Left colon (tissue), 2 donors: ENCODE measurements around the gene OTOF. TPM values are rescaled to one million over a fixed set of nuclear protein-coding genes. Genes with fewer than 3 reads are reported as not detected.

Experiments
- ATAC-seq: fragments of 200-7000 bp; cut with Tn5 transposase; one replicate; pipeline ENCODE4 v1.9.1; 2020; ENCODE audit warnings: mild to moderate bottlenecking, moderate library complexity
- DNase-seq, 2 donors: peaks; one replicate each; pipeline ENCODE4 v3.0.0-alpha.2; 2020
- intact Hi-C, 2 donors: fragments of 100-400 bp; cut with DNase I in 1 of 2; cut with micrococcal nuclease in 1 of 2; formaldehyde crosslinking; loops; one replicate each; pipeline versions ENCODE4 v1.11.2 to v1.14.0; 2022; cut with DNase I, micrococcal nuclease
- total RNA-seq, 2 donors: library from RNA; stranded (reverse); fragmentation: NEBNext Ultra II Directional; extraction: Animal tissue kit (Norgen Biotek cat#: 25700); gene quantifications; one replicate each; pipeline ENCODE4 v1.2.1, GENCODE V29; 2021
- donor health status: DM: no; HTN: no; CAD: no.
- donor health status: DM: yes; HTN: yes; CAD: no.

Gene OTOF
- total RNA-seq, 2 donors from 2014 or later: not detected

DNA sequence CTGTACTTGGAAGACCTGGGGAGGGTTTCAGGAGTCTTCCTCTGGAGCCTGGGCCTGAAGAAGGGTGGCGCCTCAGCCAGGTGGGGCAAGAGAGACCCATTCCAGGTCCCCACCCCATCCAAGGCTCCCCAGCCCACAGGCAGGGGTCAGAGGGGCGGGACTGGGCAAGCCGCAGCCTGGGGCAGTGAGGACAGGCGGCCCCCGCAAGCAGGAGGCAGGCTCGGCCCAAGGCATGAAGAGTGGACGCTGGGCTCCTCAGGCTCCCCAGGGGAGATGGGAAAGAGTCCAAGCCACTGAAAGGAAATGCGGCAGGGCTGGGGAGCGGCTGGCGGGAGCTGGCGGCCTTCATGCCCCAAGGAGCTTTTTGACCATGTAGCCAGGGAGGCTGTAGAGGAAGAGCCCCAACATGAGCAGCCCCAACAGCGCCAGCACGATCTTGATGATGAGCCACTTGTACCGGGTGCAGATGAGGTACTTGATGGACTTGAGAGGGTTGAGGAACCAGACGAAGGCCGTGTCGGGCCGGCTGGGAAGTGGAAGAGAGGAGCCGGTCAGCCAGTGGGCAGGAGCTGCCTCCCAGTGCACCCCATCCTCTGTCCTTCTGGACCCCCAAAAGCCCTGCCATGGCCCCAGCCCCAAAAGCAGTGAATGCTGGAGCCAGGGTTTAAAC is 20.1 kb downstream of the OTOF start:
- DNase-seq (no peak), ATAC-seq (no peak)
- intact Hi-C loops: no loop called here

DNA sequence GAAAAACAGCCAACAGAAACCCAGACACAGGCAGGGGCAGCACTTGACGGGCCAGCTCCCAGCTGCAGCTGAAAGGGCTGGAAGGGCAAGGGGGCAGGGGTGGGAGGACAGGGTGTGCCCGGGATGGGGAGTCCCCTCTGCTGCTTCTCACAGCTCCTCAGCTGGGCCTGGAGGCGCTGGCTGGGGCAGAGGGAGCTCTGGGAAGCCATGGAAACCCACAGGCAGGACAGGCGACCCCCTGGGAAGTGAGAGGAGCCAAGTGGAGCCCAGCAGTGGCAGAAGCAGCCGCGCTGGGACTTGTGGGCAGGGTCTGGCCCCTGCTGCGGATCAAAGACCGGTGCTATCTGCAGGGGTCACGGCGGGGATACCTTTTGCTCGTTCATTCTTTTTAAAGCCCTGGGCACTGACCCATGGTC is 20.7 kb downstream of the OTOF start:
- DNase-seq: no peak
- intact Hi-C loops: no loop called here
- ATAC-seq: no peak

DNA sequence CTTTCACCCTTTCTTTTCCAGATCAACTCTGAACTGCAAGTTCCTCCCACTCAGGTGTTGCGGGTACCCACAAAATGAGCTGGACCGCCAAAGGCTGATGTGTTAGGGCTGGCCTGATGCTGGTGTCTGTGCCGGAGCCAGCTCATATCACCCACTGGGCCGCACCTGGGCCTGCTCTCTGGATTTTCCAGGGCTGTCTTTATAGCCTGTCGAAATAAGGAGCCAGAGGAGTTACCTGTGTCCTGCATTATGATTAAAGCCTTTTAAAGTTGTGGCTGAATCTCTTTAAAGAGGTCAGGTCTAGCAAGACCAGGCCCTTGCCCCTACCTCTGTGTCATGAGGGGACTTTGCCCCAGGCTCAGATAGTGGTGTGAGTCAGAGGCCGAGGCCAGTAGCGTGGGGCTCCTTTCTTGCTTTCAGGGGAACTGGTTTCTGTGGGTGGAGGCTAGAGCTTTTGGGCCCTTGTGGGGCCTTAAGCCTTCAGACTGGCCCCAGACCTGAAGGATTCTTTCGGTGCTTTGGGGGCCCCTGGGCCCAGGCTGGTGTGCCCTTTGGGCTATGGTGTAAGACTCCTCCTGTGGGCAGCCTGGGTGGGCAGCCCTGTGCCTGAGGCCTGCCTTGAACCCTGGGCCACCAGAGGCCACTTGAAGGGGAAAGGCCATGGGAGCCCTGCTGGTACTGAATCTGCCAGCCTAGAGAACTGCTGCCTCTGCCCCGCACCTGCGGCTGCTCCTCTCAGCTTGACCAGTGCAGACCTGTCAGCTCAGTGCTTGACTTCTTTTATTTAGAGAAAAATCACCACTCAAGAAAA is 21.3 kb downstream of the OTOF start:
- ATAC-seq (peak; percentile 81), DNase-seq (no peak)
- intact Hi-C loops: no loop called here

DNA sequence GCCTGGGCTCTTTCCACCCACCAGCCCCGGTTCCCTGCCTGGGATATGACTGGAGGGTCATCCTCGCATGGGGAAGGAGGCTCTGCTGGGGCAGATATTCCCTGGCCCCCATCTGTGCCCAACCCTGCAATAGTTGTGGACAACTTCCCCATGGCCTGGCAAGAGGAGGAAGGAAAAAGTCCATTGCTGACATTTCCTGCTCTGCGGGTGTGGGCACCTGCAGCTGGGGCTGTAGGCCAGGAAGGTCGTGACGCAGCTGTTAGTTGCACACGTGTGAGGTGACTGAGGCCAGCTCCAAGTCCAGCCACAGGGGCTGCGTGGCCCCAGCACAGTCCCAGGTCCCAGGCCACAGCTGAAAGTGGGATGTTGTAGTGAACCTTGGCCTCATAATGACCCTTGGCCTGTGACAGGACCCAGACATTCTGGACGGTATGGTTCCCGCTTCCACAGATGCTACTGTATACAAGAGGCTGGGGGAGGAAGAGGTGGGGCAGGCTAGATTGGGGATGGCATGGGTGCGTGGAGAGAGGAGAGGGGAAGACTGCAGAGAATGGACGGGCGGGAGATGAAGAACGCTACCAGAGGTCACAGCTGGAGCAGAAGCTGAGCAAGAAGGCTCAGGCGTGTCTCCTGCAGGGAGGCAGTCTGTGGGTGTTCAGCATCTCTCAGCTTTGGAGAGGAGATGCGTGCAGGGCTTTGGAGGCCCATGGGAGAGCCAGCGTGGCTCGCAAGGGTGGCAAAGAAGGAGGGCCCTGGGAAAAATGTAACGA is 22.1 kb downstream of the OTOF start:
- ATAC-seq (peak; percentile 89), DNase-seq (peak; percentile 32 to 44)
- intact Hi-C loops: no loop called here

DNA sequence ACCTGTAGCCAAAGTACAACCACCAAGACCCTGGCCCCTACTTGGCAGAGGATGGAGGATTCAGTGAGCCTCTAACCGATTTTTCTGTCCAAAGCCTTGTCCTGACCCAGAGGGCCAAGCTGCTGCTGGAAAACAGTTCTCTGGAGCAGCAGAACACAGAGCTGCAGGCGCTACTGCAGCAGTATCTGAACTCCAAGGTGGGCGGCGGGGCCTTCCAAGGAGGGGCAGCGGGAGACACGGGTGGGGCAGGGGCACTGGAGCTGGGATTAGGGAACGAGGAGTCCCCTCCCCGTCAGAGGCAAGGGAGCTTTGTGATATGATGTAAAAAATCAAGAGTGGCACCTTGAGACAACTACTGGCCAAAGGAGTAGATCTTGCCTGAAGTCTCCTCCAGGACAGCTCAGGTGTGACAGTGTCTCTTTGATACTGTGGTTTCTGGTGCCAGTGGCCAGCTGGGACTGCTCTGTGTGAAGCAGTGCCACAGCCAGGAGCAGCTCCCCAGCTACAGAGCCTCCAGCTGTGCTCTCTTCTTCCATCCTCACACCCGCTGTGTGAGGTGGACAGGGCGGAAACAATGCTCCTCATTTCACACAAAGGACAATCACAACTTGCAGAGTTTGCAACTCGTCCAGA is 22.8 kb downstream of the OTOF start:
- ATAC-seq: peak; percentile 10
- intact Hi-C loops: no loop called here
- no peak for DNase-seq

DNA sequence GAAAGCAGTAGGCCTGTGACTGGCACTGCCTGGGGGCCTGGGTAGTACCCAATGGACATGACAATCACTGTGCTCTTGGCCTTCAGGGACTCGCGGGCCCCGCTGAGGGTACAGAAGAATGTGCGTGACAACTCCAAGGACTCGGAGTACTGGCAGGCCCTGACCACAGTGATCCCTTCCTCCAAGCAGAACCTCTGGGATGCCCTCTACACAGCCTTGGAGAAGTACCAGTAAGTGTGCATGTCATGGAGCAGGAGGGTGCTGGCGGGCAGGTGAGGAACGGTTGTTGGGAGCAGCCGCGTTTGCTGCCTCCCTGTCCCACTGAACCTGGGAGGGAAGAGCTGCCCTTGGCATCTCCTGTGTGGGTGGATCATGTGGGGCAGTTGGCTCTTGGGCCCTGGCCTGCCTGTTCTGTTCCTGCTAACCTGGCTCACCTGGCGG is 23.3 kb downstream of the OTOF start:
- intact Hi-C loops: no loop called here
- no peak for ATAC-seq
- no peak for DNase-seq

DNA sequence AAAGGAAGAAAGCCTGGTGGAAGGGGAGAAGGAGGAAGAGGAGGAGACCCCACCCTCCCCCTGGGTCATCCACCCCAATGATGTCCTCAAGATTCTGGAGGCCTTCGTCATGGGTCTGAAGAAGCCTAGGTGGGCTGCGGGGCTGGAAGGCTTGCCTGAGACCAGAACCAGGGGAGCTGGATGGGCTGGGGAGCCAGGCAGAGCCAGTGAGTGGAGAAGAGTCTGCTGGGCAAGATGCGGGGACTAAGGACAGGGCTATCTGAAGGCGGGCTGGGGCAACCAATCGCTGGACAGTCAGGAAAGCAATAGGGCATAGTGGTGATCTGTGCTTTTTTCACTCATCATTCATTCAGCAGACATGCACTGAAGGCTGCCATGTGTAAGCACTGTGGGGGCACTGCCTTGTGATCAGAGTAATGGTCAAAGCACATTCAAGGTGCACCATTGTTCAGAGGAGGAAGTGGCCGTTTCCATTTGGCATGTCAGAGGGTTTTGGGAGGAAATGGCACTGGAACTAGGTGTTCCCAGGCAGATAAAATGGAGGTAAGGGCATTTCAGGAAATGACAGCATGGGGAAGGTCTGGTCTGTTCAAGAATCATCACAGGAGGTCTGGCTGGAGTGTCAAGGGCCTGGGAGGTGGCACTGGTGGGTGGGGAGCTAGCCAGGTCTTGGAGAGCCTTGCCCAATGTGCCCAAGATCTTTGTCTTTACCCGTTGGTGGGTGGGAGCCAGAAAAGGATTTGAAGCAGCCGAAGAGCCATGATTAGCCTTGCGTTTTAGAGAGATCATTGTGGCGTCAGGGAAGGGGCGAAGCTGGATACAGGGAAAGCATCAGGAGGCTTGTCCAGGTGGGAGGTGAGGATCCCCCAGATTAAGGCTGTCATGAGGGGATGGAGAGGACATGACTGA is 24.2 kb downstream of the OTOF start:
- ATAC-seq (no peak), DNase-seq (no peak)
- intact Hi-C loops: no loop called here

DNA sequence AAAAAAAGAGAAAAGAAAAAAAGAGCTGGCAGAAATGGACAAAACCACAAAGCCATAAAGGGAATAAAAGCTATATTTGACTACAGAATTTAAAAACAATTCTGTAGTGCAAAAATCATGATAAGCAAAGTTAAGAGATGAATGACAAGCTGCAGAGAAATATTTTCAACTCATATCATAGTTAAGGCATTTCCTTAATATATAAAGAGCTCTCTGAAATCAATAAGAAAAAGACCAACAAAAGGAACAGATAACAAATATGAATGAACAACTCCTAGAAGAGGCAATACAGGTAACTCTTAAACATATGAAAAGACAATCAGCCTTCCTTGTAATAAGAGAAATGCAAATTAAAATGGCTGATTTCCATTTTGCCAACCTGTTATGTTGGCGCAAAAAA is 26.2 kb downstream of the OTOF start:
- ATAC-seq (no peak), DNase-seq (no peak)
- intact Hi-C loops: no loop called here

DNA sequence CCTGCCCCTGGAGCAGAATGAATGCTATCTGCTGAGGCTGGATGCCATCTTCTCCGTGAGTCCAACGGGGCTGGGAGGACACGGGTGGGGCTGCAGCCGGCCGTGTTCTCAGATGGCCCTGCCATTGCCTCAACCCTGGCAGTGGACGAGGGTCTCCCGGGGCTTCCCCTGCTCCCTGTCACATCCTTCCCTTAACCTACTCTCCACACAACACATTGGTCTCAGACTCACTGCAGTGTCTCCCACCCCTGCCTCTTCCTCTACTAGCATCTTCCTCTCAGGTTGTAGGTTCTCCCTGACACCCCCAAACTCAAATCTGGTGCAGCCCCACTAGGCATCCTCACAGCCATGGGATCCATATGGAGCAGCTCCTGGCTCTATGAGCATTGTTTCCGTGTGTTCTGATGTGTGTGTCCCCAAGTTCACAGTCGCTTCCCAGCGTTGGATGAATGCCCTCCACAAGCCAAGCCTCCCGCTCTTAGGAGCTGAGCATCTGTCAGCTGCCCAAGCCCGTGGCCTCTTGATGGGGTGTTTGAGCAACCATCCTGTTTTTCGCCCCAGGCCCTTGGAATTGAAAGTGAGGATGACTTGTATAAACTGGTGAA is 27.8 kb downstream of the OTOF start:
- ATAC-seq (no peak), DNase-seq (no peak)
- intact Hi-C loops: no loop called here

DNA sequence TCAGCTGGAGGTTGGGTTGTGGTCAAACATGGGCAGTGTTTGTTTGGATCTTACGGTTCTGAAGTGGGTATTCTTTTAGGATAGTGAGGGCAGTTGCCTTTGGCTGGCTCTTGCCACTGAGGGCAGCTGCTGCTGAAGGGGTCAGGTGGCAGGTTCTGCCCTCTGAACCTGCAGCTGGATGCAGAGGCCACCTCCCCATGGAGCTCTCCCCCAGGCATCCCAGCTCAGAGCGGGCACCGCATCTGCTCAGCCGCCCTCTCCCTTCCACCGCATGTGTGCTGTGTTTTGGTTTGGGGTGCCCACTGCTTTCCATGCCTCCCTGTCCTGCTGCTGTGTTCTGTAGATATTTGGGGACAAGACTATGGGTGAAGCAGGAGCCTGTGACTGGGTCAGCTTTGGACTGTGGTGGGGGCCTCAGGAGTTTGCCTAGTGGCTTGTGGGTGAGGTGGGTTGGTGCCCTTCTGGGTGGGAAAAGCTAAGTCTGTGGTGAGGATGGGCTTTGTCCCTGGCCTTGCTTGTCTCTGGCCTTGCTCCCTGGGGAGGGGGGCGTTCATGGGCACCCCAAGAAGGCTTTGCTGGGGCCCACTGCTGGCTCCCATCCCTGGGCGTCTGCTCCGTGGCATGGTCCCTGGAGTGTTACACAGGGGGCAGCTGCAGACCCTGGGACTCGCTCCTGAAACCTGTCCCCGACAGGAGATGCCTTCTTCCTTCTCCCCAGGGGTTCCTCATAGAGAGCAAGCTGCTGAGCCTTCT is 28.5 kb downstream of the OTOF start:
- intact Hi-C loops: no loop called here
- DNase-seq: no peak
- no peak for ATAC-seq

DNA sequence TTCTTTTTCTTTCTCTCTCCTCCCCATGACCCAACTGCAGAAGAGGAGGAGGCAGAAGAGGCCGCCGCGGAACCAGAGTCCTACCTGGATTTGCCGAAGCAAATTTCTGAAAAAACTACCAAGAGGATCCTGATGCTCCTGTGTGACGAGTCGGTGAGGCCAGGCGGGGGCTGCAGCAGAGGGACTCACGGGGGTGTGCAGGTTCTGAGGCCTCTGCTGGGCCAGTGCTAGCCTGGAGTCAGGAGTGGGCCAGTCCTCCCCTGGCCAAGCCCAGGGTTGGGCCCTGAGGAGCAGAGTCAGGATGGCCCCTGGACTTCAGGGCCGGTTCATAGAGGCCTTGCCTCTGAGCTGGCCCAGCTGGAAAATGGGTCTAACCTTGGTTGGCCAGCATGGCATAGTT is 29.3 kb downstream of the OTOF start:
- DNase-seq (no peak), ATAC-seq (no peak)
- intact Hi-C loops: no loop called here

DNA sequence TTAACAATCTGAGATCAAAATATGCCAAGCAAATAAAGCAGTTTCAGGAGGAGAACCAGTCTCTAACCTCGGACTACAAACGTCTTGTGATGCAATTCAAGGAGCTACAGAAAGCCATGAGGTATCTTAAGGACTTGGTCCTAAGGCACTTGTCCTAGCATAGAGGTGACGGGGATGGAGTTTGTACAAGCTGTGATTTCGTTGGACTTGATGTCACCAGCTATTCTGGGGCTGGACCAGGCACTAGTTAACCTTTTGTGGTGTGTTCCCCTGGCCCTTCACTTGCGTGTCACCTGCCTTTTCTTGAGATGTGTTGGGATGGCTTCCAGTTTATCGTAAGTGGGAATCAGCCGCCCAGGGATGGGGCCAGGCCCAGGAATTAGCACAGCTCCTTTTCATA is 33.7 kb downstream of the OTOF start:
- ATAC-seq (no peak), DNase-seq (no peak)
- intact Hi-C loops: no loop called here

DNA sequence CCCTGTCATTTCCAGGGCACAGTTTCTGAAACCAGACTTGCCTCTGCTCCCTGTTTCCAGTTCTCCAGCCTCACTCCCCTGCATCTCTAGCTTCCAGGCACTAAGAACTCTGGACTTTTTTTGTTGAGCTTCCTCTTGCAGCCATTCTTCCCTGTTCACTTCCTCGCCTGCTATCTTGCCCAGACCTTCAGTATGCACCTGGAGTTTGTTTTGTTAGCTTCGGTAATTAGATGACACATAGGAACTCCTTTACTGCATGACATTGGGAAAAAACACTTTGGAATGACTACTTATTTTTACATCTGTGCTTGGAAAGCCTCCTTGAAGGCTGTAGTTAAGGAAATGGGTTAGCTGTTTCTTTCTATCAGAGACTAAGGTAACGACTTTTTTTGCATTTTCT is 35.2 kb downstream of the OTOF start:
- ATAC-seq (peak; percentile 55), DNase-seq (no peak)
- intact Hi-C loops: no loop called here

DNA sequence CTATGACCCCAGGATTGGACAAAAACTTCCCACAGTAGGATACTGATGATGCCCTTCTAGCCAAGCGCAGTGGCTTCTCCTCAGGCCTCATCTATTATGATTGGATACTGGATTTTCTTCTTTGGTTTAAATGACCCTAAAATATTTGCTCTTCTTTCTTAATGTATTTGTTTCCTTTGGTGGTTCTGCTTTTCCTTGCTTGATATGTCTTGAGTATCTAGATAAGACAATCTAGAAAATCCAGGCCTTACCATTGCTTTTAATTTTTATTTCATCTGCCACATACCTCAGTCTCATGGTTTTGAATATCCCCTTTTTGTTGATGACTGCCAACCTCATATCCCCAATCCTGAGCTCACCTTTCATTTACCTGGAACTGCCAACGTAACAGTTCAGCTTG is 35.6 kb downstream of the OTOF start:
- ATAC-seq (no peak), DNase-seq (no peak)
- intact Hi-C loops: no loop called here

DNA sequence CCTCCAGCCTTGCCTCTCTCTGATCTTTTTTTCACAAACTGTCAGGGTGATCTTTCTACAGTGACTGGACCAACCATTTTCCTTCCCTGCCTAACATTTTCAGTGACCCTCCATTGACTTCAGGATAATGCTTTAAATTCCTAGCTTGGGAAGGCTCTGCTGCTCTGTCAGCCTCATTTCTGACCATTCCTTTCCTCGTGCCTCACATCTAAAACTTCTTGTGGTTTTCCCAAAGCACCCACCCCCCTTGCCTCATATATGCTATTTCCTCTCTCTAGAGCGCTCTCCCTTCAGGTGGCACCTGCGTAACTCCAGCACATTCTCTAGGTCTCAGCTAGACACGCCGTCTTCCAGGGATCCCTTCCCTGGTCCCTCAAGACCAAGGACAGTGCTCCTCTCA is 39.0 kb downstream of the OTOF start:
- DNase-seq (no peak), ATAC-seq (no peak)
- intact Hi-C loops: no loop called here

DNA sequence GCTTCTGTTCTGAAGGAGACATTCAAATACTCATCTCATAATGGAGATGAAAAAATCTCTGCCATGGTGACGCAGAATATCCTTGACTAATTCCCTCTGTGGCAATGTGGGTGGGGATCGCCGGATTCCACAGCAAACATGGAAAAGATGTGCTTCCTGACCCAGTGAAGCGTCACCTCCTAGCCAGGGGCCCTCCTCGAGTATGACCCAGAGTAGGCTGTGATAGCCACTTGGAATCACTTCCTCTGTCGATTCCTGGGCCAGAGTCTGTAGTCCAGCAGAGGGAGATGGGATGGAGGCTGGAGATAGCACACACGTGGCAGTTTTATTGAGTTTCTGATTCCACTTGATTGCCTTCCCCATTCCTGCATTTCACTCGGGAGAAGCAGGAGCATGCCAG is 39.4 kb downstream of the OTOF start:
- DNase-seq (no peak), ATAC-seq (peak; percentile 79)
- intact Hi-C loops: no loop called here

DNA sequence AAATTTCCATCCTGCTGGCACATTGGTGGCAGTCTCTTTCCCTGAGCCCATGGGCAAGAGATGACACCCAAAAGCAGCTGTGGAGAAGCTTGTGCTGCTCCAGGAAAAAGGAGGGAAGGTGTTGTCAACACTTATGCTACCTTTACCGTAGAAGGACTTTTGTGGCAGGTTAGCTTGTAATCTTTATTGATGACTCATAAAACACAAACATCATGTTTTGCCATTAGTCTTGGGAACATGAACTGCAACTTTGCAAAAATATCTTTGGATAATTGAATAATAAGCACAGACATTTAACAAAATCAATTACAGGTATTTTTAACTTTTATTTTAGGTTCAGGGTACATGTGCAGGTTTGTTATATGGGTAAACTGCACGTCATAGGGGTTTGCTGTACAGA is 42.8 kb downstream of the OTOF start:
- no peak for ATAC-seq
- DNase-seq: no peak
- intact Hi-C loops: no loop called here
